ENCODE data around the gene STUM.

DNA sequence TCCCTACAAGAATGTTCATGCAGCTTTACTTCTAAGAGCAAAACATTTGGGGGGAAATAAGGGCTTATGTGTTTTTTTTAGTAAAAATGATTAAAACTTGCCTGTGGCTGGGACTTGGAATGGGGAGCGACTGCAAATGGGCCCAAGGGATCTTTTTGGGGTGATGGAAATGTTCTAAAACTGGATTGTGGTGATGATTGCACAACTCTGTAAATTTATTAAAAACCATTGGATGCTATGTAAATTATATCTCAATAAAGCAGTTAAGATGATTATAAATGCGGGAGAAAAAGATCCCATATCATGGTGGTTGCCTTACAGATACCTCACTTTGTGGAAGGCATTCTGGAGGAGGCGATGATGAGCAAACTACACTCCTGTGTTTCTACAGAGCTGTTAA is 30.2 kb upstream of the STUM start:
- no peak for TF ChIP-seq CTCF (IDR thresholded peaks at IDR 0.05)
- no peak for TF ChIP-seq POLR2AphosphoS5 (IDR thresholded peaks at IDR 0.05)
